Measurements from ENCODE around the gene CDKN2AIPNL.
"Not testable (repeated sequence)": the region's sequence is repeated elsewhere in the genome, so short reads cannot be mapped to it uniquely, and the experiment has no call there.

Gene CDKN2AIPNL

GRCh38 chr5:134437847-134438581 is 26.3 kb upstream of the CDKN2AIPNL start:
- peak; percentile 74 for DNase-seq

- no peak for DNase-seq
Observed at GRCh38 chr5:134437340-134437846, 25.7 kb upstream of the CDKN2AIPNL start.

- peak; percentile 91 for DNase-seq
Observed at GRCh38 chr5:134436523-134437339, 25.1 kb upstream of the CDKN2AIPNL start.

- peak; percentile 68 for DNase-seq
Observed at GRCh38 chr5:134435560-134435959, 23.9 kb upstream of the CDKN2AIPNL start.

GRCh38 chr5:134432677-134433359 is 21.1 kb upstream of the CDKN2AIPNL start:
- DNase-seq, result no peak

GRCh38 chr5:134432174-134432573 is 20.5 kb upstream of the CDKN2AIPNL start:
- DNase-seq, result no peak

- DNase-seq, result no peak
Observed at GRCh38 chr5:134430001-134430569, 18.4 kb upstream of the CDKN2AIPNL start.

- no peak for DNase-seq
Observed at GRCh38 chr5:134427540-134428041, 15.9 kb upstream of the CDKN2AIPNL start.

GRCh38 chr5:134426361-134426760 is 14.7 kb upstream of the CDKN2AIPNL start:
- DNase-seq, result no peak

- DNase-seq, result no peak
Observed at GRCh38 chr5:134423376-134423775, 11.7 kb upstream of the CDKN2AIPNL start.

GRCh38 chr5:134422791-134423365 is 11.2 kb upstream of the CDKN2AIPNL start:
- DNase-seq, result no peak

- DNase-seq, result not testable (repeated sequence)
Observed at GRCh38 chr5:134421038-134421437, 9.4 kb upstream of the CDKN2AIPNL start.

GRCh38 chr5:134420343-134420742 is 8.7 kb upstream of the CDKN2AIPNL start:
- no peak for DNase-seq

GRCh38 chr5:134418958-134419357 is 7.3 kb upstream of the CDKN2AIPNL start:
- no peak for DNase-seq

GRCh38 chr5:134417707-134418106 is 6.0 kb upstream of the CDKN2AIPNL start:
- no peak for DNase-seq

- DNase-seq, result no peak
Observed at GRCh38 chr5:134413046-134413445, 1.4 kb upstream of the CDKN2AIPNL start.

GRCh38 chr5:134411228-134411545 is 494 bp downstream of the CDKN2AIPNL start:
- no peak for DNase-seq

- DNase-seq, result no peak
Observed at GRCh38 chr5:134410822-134411221, 859 bp downstream of the CDKN2AIPNL start.

- DNase-seq, result no peak
Observed at GRCh38 chr5:134409321-134409720, 2.4 kb downstream of the CDKN2AIPNL start.

GRCh38 chr5:134406390-134406789 is 5.3 kb downstream of the CDKN2AIPNL start:
- peak; percentile 22 for DNase-seq

- DNase-seq, result no peak
Observed at GRCh38 chr5:134403951-134404350, 7.7 kb downstream of the CDKN2AIPNL start.

GRCh38 chr5:134398609-134399155 is 13.0 kb downstream of the CDKN2AIPNL start:
- DNase-seq, result no peak

All from fibroblast of skin of right quadriceps (primary cell).